Measurements from ENCODE around the gene PAOX. TPM values are rescaled to one million over a fixed set of nuclear protein-coding genes. Genes with fewer than 3 reads are reported as not detected.
"Not testable (repeated sequence)": the region's sequence is repeated elsewhere in the genome, so short reads cannot be mapped to it uniquely, and the experiment has no call there.

The PAOX gene
- total RNA-seq, 1 donor from 2014 or later, result 4.6 TPM

GRCh38 chr10:133411523-133412380 is 32.7 kb downstream of the PAOX start:
- no peak overlapping the region for H3K27ac Mint-ChIP-seq
- TF ChIP-seq EZH2 (IDR thresholded peaks at IDR 0.05) (no peak), EZH2phosphoT487 (IDR thresholded peaks at IDR 0.05) (no peak)
- TF ChIP-seq, protein P1, sequence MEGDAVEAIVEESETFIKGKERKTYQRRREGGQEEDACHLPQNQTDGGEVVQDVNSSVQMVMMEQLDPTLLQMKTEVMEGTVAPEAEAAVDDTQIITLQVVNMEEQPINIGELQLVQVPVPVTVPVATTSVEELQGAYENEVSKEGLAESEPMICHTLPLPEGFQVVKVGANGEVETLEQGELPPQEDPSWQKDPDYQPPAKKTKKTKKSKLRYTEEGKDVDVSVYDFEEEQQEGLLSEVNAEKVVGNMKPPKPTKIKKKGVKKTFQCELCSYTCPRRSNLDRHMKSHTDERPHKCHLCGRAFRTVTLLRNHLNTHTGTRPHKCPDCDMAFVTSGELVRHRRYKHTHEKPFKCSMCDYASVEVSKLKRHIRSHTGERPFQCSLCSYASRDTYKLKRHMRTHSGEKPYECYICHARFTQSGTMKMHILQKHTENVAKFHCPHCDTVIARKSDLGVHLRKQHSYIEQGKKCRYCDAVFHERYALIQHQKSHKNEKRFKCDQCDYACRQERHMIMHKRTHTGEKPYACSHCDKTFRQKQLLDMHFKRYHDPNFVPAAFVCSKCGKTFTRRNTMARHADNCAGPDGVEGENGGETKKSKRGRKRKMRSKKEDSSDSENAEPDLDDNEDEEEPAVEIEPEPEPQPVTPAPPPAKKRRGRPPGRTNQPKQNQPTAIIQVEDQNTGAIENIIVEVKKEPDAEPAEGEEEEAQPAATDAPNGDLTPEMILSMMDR (IDR thresholded peaks at IDR 0.05), result no peak
- H3K4me2 ChIP-seq, result no peak overlapping the region
- H3K27me3 ChIP-seq, result no peaks in the 10 kb centered on the region
- H3K4me3 ChIP-seq, result no peak overlapping the region
- H3F3A ChIP-seq (ENCODE audit: low read depth), result no peaks in the 10 kb centered on the region
- peaks cover 71% of the 10 kb centered on the region for H3K9me3 Mint-ChIP-seq
- H3K36me3 ChIP-seq, result peaks cover 57% of the 10 kb centered on the region
- no peaks in the 10 kb centered on the region for H3K4me1 ChIP-seq
- no peaks in the 10 kb centered on the region for H3K27me3 Mint-ChIP-seq (ENCODE audit: insufficient read depth, low read depth)
- H3K27ac ChIP-seq, result no peak overlapping the region
- H3K9ac ChIP-seq, result no peak overlapping the region
- H4K20me1 ChIP-seq (ENCODE audit: low read depth), result no peaks in the 10 kb centered on the region
- no peaks in the 10 kb centered on the region for H3K4me1 Mint-ChIP-seq
- peaks cover 77% of the 10 kb centered on the region for H3K36me3 Mint-ChIP-seq
- no peak for DNase-seq (ENCODE audit: low spot score)
- peaks cover 67% of the 10 kb centered on the region for H3K79me2 ChIP-seq (ENCODE audit: low read depth)
- peaks cover 22% of the 10 kb centered on the region for H3K9me3 ChIP-seq (ENCODE audit: low read depth)
- no peak overlapping the region for H2AFZ ChIP-seq (replicated peaks)
- no peak overlapping the region for H3K4me3 Mint-ChIP-seq

DNA sequence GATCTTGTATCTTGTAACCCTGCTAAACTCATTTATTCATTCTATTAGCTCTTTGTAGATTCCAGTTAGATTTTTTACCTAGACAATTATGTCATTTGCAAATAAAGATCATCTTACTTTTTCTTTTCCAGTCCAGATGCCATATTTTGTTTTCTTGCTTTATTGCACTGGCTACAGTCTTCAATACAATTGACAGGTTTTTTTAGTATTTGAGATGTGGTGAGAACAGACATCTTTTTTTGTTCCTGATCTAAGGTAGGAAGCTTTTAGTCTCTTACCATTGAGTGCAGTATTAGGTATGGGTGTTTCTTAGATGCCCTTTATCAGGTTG is 33.3 kb downstream of the PAOX start:
- no peaks in the 10 kb centered on the region for H3K27me3 ChIP-seq
- H3K9ac ChIP-seq, result no peak overlapping the region
- no peaks in the 10 kb centered on the region for H3K27me3 Mint-ChIP-seq (ENCODE audit: insufficient read depth, low read depth)
- peaks cover 71% of the 10 kb centered on the region for H3K36me3 Mint-ChIP-seq
- no peak for TF ChIP-seq EZH2phosphoT487 (IDR thresholded peaks at IDR 0.05)
- peaks cover 22% of the 10 kb centered on the region for H3K9me3 ChIP-seq (ENCODE audit: low read depth)
- H4K20me1 ChIP-seq (ENCODE audit: low read depth), result no peaks in the 10 kb centered on the region
- peaks cover 61% of the 10 kb centered on the region for H3K79me2 ChIP-seq (ENCODE audit: low read depth)
- H3K9me3 Mint-ChIP-seq, result peaks cover 66% of the 10 kb centered on the region
- no peak overlapping the region for H3K4me3 ChIP-seq
- no peak overlapping the region for H3K27ac Mint-ChIP-seq
- no peaks in the 10 kb centered on the region for H3K4me1 ChIP-seq
- H3K4me2 ChIP-seq, result no peak overlapping the region
- no peak overlapping the region for H3K4me3 Mint-ChIP-seq
- DNase-seq (ENCODE audit: low spot score), result no peak
- peaks cover 57% of the 10 kb centered on the region for H3K36me3 ChIP-seq
- H3K27ac ChIP-seq, result no peak overlapping the region
- no peak overlapping the region for H2AFZ ChIP-seq (replicated peaks)
- no peaks in the 10 kb centered on the region for H3F3A ChIP-seq (ENCODE audit: low read depth)
- H3K4me1 Mint-ChIP-seq, result no peaks in the 10 kb centered on the region

GRCh38 chr10:133414401-133414800 is 35.3 kb downstream of the PAOX start:
- H3F3A ChIP-seq (ENCODE audit: low read depth); H3K4me3 ChIP-seq; H3K27me3 Mint-ChIP-seq (ENCODE audit: insufficient read depth, low read depth); H3K4me3 Mint-ChIP-seq; H3K4me2 ChIP-seq; H3K4me1 ChIP-seq; DNase-seq (ENCODE audit: low spot score); H2AFZ ChIP-seq (replicated peaks); H3K27ac ChIP-seq; H3K9ac ChIP-seq; H4K20me1 ChIP-seq (ENCODE audit: low read depth); H3K4me1 Mint-ChIP-seq; H3K27me3 ChIP-seq; H3K27ac Mint-ChIP-seq: not testable (repeated sequence)
- Histone ChIP-seq H3K79me2 (ENCODE audit: low read depth) (peaks cover 41% of the 10 kb centered on the region), H3K36me3 (peaks cover 41% of the 10 kb centered on the region), H3K9me3 (ENCODE audit: low read depth) (peaks cover 22% of the 10 kb centered on the region)
- Mint-ChIP-seq H3K36me3 (peaks cover 55% of the 10 kb centered on the region), H3K9me3 (peaks cover 52% of the 10 kb centered on the region)

DNA sequence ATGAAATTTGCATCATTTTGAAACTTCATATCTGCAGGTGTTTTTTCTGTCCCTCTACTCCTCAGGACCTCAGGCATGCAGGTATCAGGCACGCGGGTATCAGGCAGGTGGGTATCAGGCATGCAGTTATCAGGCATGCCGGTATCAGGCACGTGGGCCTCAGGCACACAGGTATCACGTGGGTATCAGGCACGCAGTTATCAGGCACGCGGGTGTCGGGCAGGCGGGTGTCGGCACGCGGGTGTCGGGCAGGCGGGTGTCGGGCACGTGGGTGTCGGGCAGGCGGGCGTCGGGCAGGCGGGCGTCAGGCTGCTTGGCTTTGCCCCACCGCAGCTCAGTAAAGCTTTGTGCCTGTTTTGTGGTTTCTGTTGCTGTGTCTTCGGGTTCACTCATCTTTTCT is 36.7 kb downstream of the PAOX start:
- no peak for DNase-seq (ENCODE audit: low spot score)
- no peak overlapping the region for H3K9ac ChIP-seq
- H3K27ac ChIP-seq, result no peak overlapping the region
- no peaks in the 10 kb centered on the region for H3F3A ChIP-seq (ENCODE audit: low read depth)
- H3K36me3 ChIP-seq, result peaks cover 29% of the 10 kb centered on the region
- H3K4me1 ChIP-seq, result no peaks in the 10 kb centered on the region
- peaks cover 21% of the 10 kb centered on the region for H3K9me3 ChIP-seq (ENCODE audit: low read depth)
- H2AFZ ChIP-seq (replicated peaks), result no peak overlapping the region
- no peak for TF ChIP-seq EZH2 (IDR thresholded peaks at IDR 0.05)
- TF ChIP-seq, protein P1 (IDR thresholded peaks at IDR 0.05), result no peak
- TF ChIP-seq EZH2phosphoT487 (IDR thresholded peaks at IDR 0.05), result no peak
- H3K27me3 Mint-ChIP-seq (ENCODE audit: insufficient read depth, low read depth), result no peaks in the 10 kb centered on the region
- H3K4me3 ChIP-seq, result no peak overlapping the region
- H3K79me2 ChIP-seq (ENCODE audit: low read depth), result peaks cover 27% of the 10 kb centered on the region
- peaks cover 41% of the 10 kb centered on the region for H3K9me3 Mint-ChIP-seq
- H3K4me2 ChIP-seq, result no peak overlapping the region
- peaks cover 44% of the 10 kb centered on the region for H3K36me3 Mint-ChIP-seq
- no peaks in the 10 kb centered on the region for H3K4me1 Mint-ChIP-seq
- H3K27ac Mint-ChIP-seq, result no peak overlapping the region
- no peaks in the 10 kb centered on the region for H3K27me3 ChIP-seq
- no peaks in the 10 kb centered on the region for H4K20me1 ChIP-seq (ENCODE audit: low read depth)
- no peak overlapping the region for H3K4me3 Mint-ChIP-seq
